GM12864 (cell line): ENCODE measurements around the gene APOD.

Experiments used
- DNase-seq: peaks from one replicate; pipeline ENCODE4 v3.0.0-alpha.2; 2011; ENCODE audit warnings: low read depth
- H3K4me3 ChIP-seq: 2 replicates; pipeline ENCODE4 v1.5.1; 2011; ENCODE audit warnings: mild to moderate bottlenecking, low read depth, low read length, control low read depth
- CTCF ChIP-seq: IDR thresholded peaks from 2 replicates; pipeline ENCODE4 v1.5.1; 2011; ENCODE audit warnings: low read depth, mild to moderate bottlenecking, moderate library complexity, low read length, control low read depth, inconsistent platforms; ENCODE audit errors: missing control alignments

APOD gene

GRCh38 chr3:195580744-195581443 lies 2.8 kb downstream of the APOD start:
- no peak for TF ChIP-seq CTCF
- H3K4me3 ChIP-seq: no peak overlapping the region
- no peak for DNase-seq

- no peak for TF ChIP-seq CTCF
- DNase-seq: no peak
- H3K4me3 ChIP-seq: no peak overlapping the region
Observed at GRCh38 chr3:195579281-195579680, 4.5 kb downstream of the APOD start.

GRCh38 chr3:195578565-195578964 lies 5.2 kb downstream of the APOD start:
- TF ChIP-seq CTCF: no peak
- no peak for DNase-seq
- no peak overlapping the region for H3K4me3 ChIP-seq

GRCh38 chr3:195577645-195578177 lies 6.0 kb downstream of the APOD start:
- DNase-seq: no peak
- TF ChIP-seq CTCF: no peak
- no peak overlapping the region for H3K4me3 ChIP-seq

GRCh38 chr3:195574497-195575304 lies 9.0 kb downstream of the APOD start:
- no peak for TF ChIP-seq CTCF
- H3K4me3 ChIP-seq: no peak overlapping the region
- no peak for DNase-seq

- no peak for TF ChIP-seq CTCF
- DNase-seq: no peak
- no peak overlapping the region for H3K4me3 ChIP-seq
Observed at GRCh38 chr3:195573611-195574496, 9.9 kb downstream of the APOD start.
